ENCODE measurements around the gene IGFN1.

GRCh38 chr1:201140941-201141260 is 49.7 kb upstream of the IGFN1 start:
- TF ChIP-seq POLR2AphosphoS5 (IDR thresholded peaks at IDR 0.05): no peak
- no peak for TF ChIP-seq POLR2A (IDR thresholded peaks at IDR 0.05)
- no peak for TF ChIP-seq CTCF (IDR thresholded peaks at IDR 0.05)

Data from transverse colon (tissue), 4 donors.